Ovary (tissue), 3 donors: ENCODE measurements around the gene NMT1.

Experiments used
- EP300 ChIP-seq: sonication (generic); formaldehyde crosslinking; IDR thresholded peaks from one replicate; pipeline ENCODE4 v1.6.1; 2017; ENCODE audit warnings: antibody characterized with exemption
- TF ChIP-seq, protein P1 (sequence below), 3 donors: fragments of 450-650 bp in 2 of 3; fragments of 200-600 bp in 1 of 3; IDR thresholded peaks; one replicate each; pipeline versions ENCODE4 v1.5.1 to v1.8.0; 2016 to 2022; ENCODE audit warnings: antibody characterized with exemption in 3 of 3, mild to moderate bottlenecking in 1 of 3
- donor health status: DM: no; HTN: no; CAD: no.

DNA sequence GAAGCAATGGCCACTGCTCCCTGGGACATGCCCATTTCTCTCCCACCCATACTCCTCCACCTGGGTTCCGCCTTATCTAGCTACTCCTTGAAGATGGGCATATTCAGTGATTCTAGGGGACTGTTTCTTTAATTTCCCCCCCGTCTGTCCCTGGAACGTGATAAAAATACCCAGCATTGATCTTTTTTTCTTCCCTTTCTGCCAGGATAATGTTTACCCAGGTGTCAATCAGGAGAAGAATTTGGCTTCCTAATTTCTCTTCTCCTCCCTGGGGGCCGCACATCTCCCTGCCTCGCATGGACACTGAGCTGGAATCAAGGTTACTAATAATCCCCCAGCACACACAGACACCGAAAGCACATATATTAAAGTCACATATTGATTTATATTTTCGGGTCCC, 44.9 kb upstream of the NMT1 start:
- TF ChIP-seq, protein P1, sequence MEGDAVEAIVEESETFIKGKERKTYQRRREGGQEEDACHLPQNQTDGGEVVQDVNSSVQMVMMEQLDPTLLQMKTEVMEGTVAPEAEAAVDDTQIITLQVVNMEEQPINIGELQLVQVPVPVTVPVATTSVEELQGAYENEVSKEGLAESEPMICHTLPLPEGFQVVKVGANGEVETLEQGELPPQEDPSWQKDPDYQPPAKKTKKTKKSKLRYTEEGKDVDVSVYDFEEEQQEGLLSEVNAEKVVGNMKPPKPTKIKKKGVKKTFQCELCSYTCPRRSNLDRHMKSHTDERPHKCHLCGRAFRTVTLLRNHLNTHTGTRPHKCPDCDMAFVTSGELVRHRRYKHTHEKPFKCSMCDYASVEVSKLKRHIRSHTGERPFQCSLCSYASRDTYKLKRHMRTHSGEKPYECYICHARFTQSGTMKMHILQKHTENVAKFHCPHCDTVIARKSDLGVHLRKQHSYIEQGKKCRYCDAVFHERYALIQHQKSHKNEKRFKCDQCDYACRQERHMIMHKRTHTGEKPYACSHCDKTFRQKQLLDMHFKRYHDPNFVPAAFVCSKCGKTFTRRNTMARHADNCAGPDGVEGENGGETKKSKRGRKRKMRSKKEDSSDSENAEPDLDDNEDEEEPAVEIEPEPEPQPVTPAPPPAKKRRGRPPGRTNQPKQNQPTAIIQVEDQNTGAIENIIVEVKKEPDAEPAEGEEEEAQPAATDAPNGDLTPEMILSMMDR (IDR thresholded peaks at IDR 0.05): no peak
- TF ChIP-seq EP300: no peak
